CD4-positive, alpha-beta T cell treated with Interleukin-17A for 4 hours (primary cell): ENCODE measurements around the gene WBP2NL.

ENCODE experiments used
- DNase-seq: peaks from one replicate; pipeline ENCODE4 v3.0.0-alpha.2; 2020; ENCODE audit warnings: mixed read lengths

WBP2NL gene

DNA sequence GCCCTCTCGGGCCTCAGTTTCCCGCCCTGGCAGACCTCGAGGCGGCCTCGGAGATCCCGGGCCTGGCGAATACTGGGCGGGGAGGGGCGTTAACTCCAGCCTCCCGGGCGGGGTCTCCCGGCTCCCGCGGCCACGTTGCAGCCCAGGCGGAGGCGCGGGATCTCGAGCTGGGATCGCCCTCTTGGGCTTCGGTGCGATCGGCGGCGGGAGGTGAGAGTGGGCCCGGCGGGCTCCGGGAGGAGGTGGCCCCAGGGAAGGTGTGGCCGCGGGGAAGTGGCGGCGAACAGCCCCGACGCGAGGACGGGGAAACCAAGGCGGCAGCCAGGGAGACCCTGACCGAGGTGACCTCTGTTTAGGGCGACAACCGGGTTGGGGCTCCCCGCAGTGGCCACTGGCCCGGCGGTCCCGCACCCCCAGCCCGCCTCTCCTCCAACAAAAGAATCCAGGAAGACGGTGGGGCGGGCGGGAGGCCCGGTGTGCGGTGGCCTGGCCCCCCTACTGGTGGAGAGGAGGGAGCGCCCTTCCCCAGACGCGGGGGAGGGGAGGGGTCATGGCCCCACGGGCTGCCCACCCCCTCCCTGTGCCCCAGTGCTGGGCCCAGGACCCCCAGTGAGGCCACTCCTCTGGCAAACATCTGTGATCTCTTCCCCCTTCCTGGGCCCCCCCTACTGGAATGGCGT lies 75.7 kb downstream of the WBP2NL start, which contains the start of gene PHETA2:
Gene PHETA2 (plus strand): TSS at position 117 of the 680 bp plus-strand sequence. CDS start 3,046 bp downstream, outside the sequence.
- DNase-seq = peak; percentile 74

DNA sequence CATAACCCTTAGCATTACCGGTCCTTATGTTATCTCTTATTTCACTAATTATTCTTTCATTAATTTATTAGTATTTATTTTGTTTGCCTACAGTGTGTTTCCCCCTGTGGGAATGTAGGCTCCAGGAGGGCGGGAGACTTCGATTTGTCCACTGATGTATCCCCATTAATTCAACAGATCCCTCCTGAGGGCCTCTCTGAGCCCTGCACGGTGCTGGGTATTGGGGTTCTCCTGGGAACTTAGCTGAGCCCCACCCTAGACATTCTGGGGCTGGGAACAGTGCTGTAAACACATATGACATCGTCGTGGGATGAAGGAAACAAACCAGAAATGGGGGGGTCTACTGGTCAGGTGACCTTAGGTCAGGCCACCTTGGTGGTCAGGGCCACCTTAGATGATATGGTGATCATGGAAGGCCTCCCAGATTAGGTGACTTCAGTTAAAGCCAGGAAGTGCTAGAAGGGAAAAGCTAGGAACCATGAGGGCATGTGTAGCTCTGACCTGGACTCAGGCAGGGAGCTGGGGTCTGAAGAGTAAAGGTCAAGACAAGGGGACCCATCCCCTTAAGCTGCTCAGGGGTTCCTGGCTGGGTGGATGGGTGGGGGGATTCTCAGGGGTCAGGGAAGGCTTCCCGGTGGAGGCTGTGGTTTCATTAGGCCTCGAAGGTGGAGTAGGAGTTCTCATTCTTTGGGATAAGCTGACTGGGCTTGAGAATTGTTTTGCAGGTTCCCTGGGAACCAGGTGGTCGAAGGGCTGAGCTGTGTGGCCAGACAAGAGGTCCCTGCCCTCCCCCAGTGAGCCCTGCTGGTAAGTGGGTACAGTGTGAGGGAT lies 76.5 kb downstream of the WBP2NL start:
- DNase-seq = no peak

DNA sequence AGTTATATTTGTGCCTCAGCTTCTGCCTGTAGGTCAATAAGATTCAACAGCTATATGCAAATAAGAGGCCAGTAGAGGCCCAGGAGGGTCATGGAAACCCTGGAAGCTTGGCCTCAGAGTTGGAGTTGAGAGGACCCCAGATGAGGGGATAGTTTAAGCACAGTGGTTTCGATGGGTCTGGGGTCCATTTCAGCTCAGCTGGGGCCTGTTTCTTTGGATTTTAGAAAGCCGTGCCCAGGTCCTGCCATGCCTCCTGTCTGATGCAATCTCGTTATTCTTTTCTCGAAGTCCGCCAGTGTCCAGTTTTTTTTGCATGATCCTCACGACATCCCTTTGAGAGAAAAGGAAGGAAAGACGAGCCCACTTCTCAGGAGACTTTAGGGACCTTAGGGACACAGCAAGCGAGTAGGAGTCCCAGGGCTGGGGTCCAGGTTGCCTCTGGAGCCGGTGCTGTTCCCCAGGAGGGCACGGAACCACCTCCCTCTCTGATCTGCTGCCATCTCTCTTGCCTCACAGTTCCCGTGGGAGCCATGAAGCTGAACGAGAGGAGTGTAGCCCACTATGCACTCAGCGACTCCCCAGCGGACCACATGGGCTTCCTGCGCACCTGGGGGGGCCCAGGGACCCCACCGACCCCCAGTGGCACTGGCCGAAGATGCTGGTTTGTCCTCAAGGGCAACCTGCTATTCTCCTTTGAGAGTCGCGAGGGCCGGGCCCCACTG lies 78.3 kb downstream of the WBP2NL start:
- no peak for DNase-seq

DNA sequence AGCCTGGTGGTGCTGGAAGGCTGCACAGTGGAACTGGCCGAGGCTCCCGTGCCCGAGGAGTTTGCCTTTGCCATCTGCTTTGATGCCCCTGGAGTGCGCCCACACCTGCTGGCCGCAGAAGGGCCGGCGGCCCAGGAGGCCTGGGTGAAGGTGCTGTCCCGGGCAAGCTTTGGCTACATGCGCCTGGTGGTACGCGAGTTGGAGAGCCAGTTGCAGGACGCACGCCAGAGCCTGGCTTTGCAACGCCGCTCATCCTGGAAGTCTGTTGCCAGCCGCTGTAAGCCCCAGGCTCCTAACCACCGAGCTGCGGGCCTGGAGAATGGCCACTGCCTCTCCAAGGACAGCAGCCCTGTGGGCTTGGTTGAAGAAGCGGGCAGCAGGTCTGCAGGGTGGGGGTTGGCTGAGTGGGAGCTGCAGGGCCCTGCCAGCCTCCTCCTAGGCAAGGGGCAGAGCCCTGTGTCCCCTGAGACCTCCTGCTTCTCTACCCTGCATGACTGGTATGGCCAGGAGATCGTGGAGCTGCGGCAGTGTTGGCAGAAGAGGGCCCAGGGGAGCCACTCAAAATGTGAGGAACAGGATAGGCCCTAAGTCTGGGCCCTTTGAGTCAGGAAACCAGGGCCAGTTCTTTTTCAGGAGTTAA lies 79.0 kb downstream of the WBP2NL start:
- DNase-seq = no peak
